Small intestine (tissue), 7 donors: ENCODE data around the gene ASB3. TPM values are rescaled to one million over a fixed set of nuclear protein-coding genes. Genes with fewer than 3 reads are reported as not detected.

Experiments used
- DNase-seq, 2 donors: peaks; one replicate each; pipeline versions ENCODE4 v3.0.0 to v3.0.0-alpha.2; 2013
- FAIRE-seq: peaks from 2 replicates; lab custom pipeline; 2012; peaks lifted over from hg19 to GRCh38; lab: Jason Lieb, UNC
- H3K27ac ChIP-seq, 3 donors: one replicate each; pipeline ENCODE4 v1.5.1; 2013; ENCODE audit warnings: low read length in 2 of 3, mild to moderate bottlenecking in 2 of 3, control low read depth in 1 of 3, inconsistent platforms in 1 of 3, low read depth in 1 of 3, moderate library complexity in 1 of 3
- H3K27me3 ChIP-seq, 3 donors: one replicate each; pipeline ENCODE4 v1.6.1; 2013; ENCODE audit warnings: low read length in 3 of 3, inconsistent platforms in 1 of 3; ENCODE audit not compliant: control insufficient read depth in 3 of 3, insufficient read depth in 3 of 3
- H3K36me3 ChIP-seq, 3 donors: one replicate each; pipeline ENCODE4 v1.6.1; 2013; ENCODE audit warnings: low read length in 3 of 3, inconsistent platforms in 1 of 3, low read depth in 1 of 3, mild to moderate bottlenecking in 1 of 3, moderate library complexity in 1 of 3; ENCODE audit not compliant: control insufficient read depth in 3 of 3, insufficient read depth in 2 of 3
- H3K4me1 ChIP-seq, 3 donors: one replicate each; pipeline ENCODE4 v1.6.1; 2013; ENCODE audit warnings: low read length in 2 of 3, inconsistent platforms in 1 of 3, low read depth in 1 of 3, mild to moderate bottlenecking in 1 of 3, moderate library complexity in 1 of 3; ENCODE audit not compliant: control insufficient read depth in 3 of 3, insufficient read depth in 2 of 3
- H3K4me3 ChIP-seq, 3 donors: one replicate each; pipeline ENCODE4 v1.5.1; 2013; ENCODE audit warnings: low read length in 3 of 3, control low read depth in 1 of 3, inconsistent platforms in 1 of 3, low read depth in 1 of 3, mild to moderate bottlenecking in 1 of 3, moderate library complexity in 1 of 3
- H3K9me3 ChIP-seq, 2 donors: one replicate each; pipeline ENCODE4 v1.6.1; 2013; ENCODE audit warnings: low read depth in 1 of 2, low read length in 1 of 2; ENCODE audit not compliant: control insufficient read depth in 2 of 2, insufficient read depth in 1 of 2
- WGBS, 3 donors: extraction: QIAGEN DNeasy Blood & Tissue Kit; methylation state at CpG; one replicate each; pipeline ENCODE4 v1.1.7; 2013; 5-methylcytosine and 5-hydroxymethylcytosine counted together
- polyA plus RNA-seq, 4 donors: library from polyadenylated mRNA; stranded (reverse) in 3 of 4; unstranded in 1 of 4; fragments of 200-250 nt in 3 of 4; fragments of 120-200 nt in 1 of 4; gene quantifications; one replicate each; pipeline versions ENCODE4 v1.2.1 to v1.2.3, GENCODE V29; 2013
- donor health status: healthy with polysubstance abuse.
- donor health status: control.
- donor health status: control.
- donor health status: Bipolar disorder and iron deficiency.
- donor health status: healthy.

The ASB3 gene
- polyA plus RNA-seq, 4 donors, result 6.0 to 12.4 (median 6.6) TPM

GRCh38 chr2:53655256-53655655 is 131.5 kb downstream of the ASB3 start:
- Histone ChIP-seq H3K9me3 (peaks cover 0 to 4% of the 10 kb centered on the region in 2 donors), H3K4me1 (no peaks in the 10 kb centered on the region), H3K36me3 (peaks cover 0 to 2% (median 0%) of the 10 kb centered on the region in 3 donors), H3K27me3 (no peaks in the 10 kb centered on the region), H3K27ac (no peak overlapping the region), H3K4me3 (no peak overlapping the region)
- DNase-seq (no peak), FAIRE-seq (no peak)
- WGBS, 3 donors, result 77 to 95% (median 90%) methylated on average over 1 of the region's 1 CpG

- H3K27me3 ChIP-seq, result no peaks in the 10 kb centered on the region
- no peaks in the 10 kb centered on the region for H3K4me1 ChIP-seq
- FAIRE-seq, result no peak
- DNase-seq, result no peak
- H3K9me3 ChIP-seq, result peaks cover 0 to 4% of the 10 kb centered on the region in 2 donors
- peaks cover 0 to 2% (median 0%) of the 10 kb centered on the region in 3 donors for H3K36me3 ChIP-seq
- no peak overlapping the region for H3K27ac ChIP-seq
- no peak overlapping the region for H3K4me3 ChIP-seq
Observed at GRCh38 chr2:53654396-53654795, 132.4 kb downstream of the ASB3 start.

GRCh38 chr2:53652131-53652530 is 134.6 kb downstream of the ASB3 start:
- no peaks in the 10 kb centered on the region for H3K4me1 ChIP-seq
- H3K9me3 ChIP-seq, result peaks cover 0 to 4% of the 10 kb centered on the region in 2 donors
- no peak overlapping the region for H3K4me3 ChIP-seq
- H3K27me3 ChIP-seq, result no peaks in the 10 kb centered on the region
- no peak overlapping the region for H3K27ac ChIP-seq
- no peak for DNase-seq
- no peak for FAIRE-seq
- WGBS, 3 donors, result 92 to 98% (median 93%) methylated on average over 2 of the region's 2 CpGs
- H3K36me3 ChIP-seq, result no peaks in the 10 kb centered on the region

- Histone ChIP-seq H3K4me3 (no peak overlapping the region), H3K4me1 (no peaks in the 10 kb centered on the region), H3K36me3 (no peaks in the 10 kb centered on the region), H3K27ac (no peak overlapping the region), H3K9me3 (peaks cover 0 to 4% of the 10 kb centered on the region in 2 donors), H3K27me3 (no peaks in the 10 kb centered on the region)
- 85 to 91% (median 88%) methylated on average over 2 of the region's 2 CpGs for WGBS, 3 donors
- FAIRE-seq (no peak), DNase-seq (no peak)
Observed at GRCh38 chr2:53646788-53647187, 140.0 kb downstream of the ASB3 start.

- Histone ChIP-seq H3K4me3 (no peak overlapping the region), H3K36me3 (no peaks in the 10 kb centered on the region), H3K4me1 (no peaks in the 10 kb centered on the region), H3K9me3 (no peaks in the 10 kb centered on the region), H3K27ac (no peak overlapping the region), H3K27me3 (no peaks in the 10 kb centered on the region)
- FAIRE-seq, result no peak
- 69 to 85% (median 75%) methylated on average over 7 of the region's 7 CpGs for WGBS, 3 donors
- DNase-seq, result no peak
Observed at GRCh38 chr2:53641290-53641689, 145.5 kb downstream of the ASB3 start.

GRCh38 chr2:53640466-53640865 is 146.3 kb downstream of the ASB3 start:
- Histone ChIP-seq H3K4me3 (no peak overlapping the region), H3K9me3 (no peaks in the 10 kb centered on the region), H3K4me1 (no peaks in the 10 kb centered on the region), H3K36me3 (no peaks in the 10 kb centered on the region), H3K27ac (no peak overlapping the region), H3K27me3 (no peaks in the 10 kb centered on the region)
- FAIRE-seq, result no peak
- 92 to 95% (median 93%) methylated on average over 3 of the region's 3 CpGs for WGBS, 3 donors
- DNase-seq, result no peak

GRCh38 chr2:53636596-53636995 is 150.2 kb downstream of the ASB3 start:
- 84 to 87% (median 86%) methylated on average over 6 of the region's 6 CpGs for WGBS, 3 donors

GRCh38 chr2:53636109-53636508 is 150.6 kb downstream of the ASB3 start:
- WGBS, 3 donors, result 90 to 92% (median 91%) methylated on average over 4 of the region's 4 CpGs
- Histone ChIP-seq H3K9me3 (no peaks in the 10 kb centered on the region), H3K4me1 (no peaks in the 10 kb centered on the region), H3K36me3 (no peaks in the 10 kb centered on the region), H3K27me3 (no peaks in the 10 kb centered on the region), H3K4me3 (no peak overlapping the region), H3K27ac (no peak overlapping the region)
- DNase-seq, result no peak
- no peak for FAIRE-seq

More at GRCh38 chr2:53636596-53636995, 150.2 kb downstream of the ASB3 start:
- Histone ChIP-seq H3K4me3 (no peak overlapping the region), H3K4me1 (no peaks in the 10 kb centered on the region), H3K36me3 (no peaks in the 10 kb centered on the region), H3K27me3 (no peaks in the 10 kb centered on the region), H3K9me3 (no peaks in the 10 kb centered on the region), H3K27ac (no peak overlapping the region)
- FAIRE-seq (no peak), DNase-seq (no peak)

- 71 to 76% (median 75%) methylated on average over 3 of the region's 3 CpGs for WGBS, 3 donors
- H3K27ac ChIP-seq, result no peak overlapping the region
- H3K4me1 ChIP-seq, result no peaks in the 10 kb centered on the region
- DNase-seq (no peak), FAIRE-seq (no peak)
- H3K9me3 ChIP-seq, result no peaks in the 10 kb centered on the region
- no peaks in the 10 kb centered on the region for H3K27me3 ChIP-seq
- no peak overlapping the region for H3K4me3 ChIP-seq
- no peaks in the 10 kb centered on the region for H3K36me3 ChIP-seq
Observed at GRCh38 chr2:53635694-53636093, 151.1 kb downstream of the ASB3 start.
